ENCODE data around the gene MMP24OS. TPM values are rescaled to one million over a fixed set of nuclear protein-coding genes. Genes with fewer than 3 reads are reported as not detected.
"Not testable (repeated sequence)": the region's sequence is repeated elsewhere in the genome, so short reads cannot be mapped to it uniquely, and the experiment has no call there.

The MMP24OS gene
- total RNA-seq, 4 donors from 2014 or later: 12.8 to 21.5 (median 18.7) TPM

- 83% methylated on average over 1 of the region's 1 CpG; no CpG with 5 or more reads in 1 of the 2 donors for WGBS, 2 donors
- intact Hi-C loops (cut with DNase I): loop anchor here (10.0 kb wide), 1 partner anchor 50 kb away; no protein-coding TSS in a partner anchor
- Histone ChIP-seq H3K27me3 (no peaks in the 10 kb centered on the region), H3K27ac (no peak overlapping the region), H3K36me3 (peaks cover 0 to 47% (median 6%) of the 10 kb centered on the region in 3 donors), H3K4me1 (peaks cover 0 to 19% (median 0%) of the 10 kb centered on the region in 3 donors), H3K4me3 (no peak overlapping the region), H3K9me3 (no peaks in the 10 kb centered on the region)
- TF ChIP-seq POLR2A (IDR thresholded peaks at IDR 0.05): no peak
- TF ChIP-seq CTCF (IDR thresholded peaks at IDR 0.05): no peak
- DNase-seq: no peak
Observed at GRCh38 chr20:35264755-35265154, 13.2 kb downstream of the MMP24OS start.

- Histone ChIP-seq H3K4me1 (peaks cover 0 to 12% (median 0%) of the 10 kb centered on the region in 3 donors), H3K9me3 (no peaks in the 10 kb centered on the region), H3K36me3 (peaks cover 0 to 39% (median 6%) of the 10 kb centered on the region in 3 donors), H3K27ac (no peak overlapping the region), H3K4me3 (no peak overlapping the region), H3K27me3 (no peaks in the 10 kb centered on the region)
- TF ChIP-seq POLR2A (IDR thresholded peaks at IDR 0.05) (no peak), CTCF (IDR thresholded peaks at IDR 0.05) (no peak)
- intact Hi-C loops (cut with DNase I): loop anchor here (10.0 kb wide), 1 partner anchor 49 kb away; no protein-coding TSS in a partner anchor
- WGBS, 2 donors: 62 to 77% methylated on average over 5 to 7 of the region's 17 CpGs
- DNase-seq: no peak
Observed at GRCh38 chr20:35263532-35264341, 14.2 kb downstream of the MMP24OS start.

- Histone ChIP-seq H3K36me3 (peaks cover 0 to 31% (median 4%) of the 10 kb centered on the region in 3 donors), H3K4me1 (peaks cover 0 to 12% (median 0%) of the 10 kb centered on the region in 3 donors)
- intact Hi-C loops (cut with DNase I): loop anchor here (10.0 kb wide), 1 partner anchor 48 kb away; no protein-coding TSS in a partner anchor
- not testable (repeated sequence) for DNase-seq, H3K9me3 ChIP-seq, H3K27ac ChIP-seq, H3K27me3 ChIP-seq, H3K4me3 ChIP-seq
- 67 to 69% methylated on average over 5 of the region's 8 CpGs for WGBS, 2 donors
Observed at GRCh38 chr20:35262731-35263531, 15.0 kb downstream of the MMP24OS start.

GRCh38 chr20:35262321-35262720, 15.6 kb downstream of the MMP24OS start:
- H3K27ac ChIP-seq, DNase-seq, H3K9me3 ChIP-seq, H3K27me3 ChIP-seq, H3K4me3 ChIP-seq: not testable (repeated sequence)
- 73% methylated on average over 6 to 7 of the region's 10 CpGs for WGBS, 2 donors
- intact Hi-C loops (cut with DNase I): loop anchor here (10.0 kb wide), 1 partner anchor 48 kb away; no protein-coding TSS in a partner anchor
- Histone ChIP-seq H3K36me3 (peaks cover 0 to 25% (median 4%) of the 10 kb centered on the region in 3 donors), H3K4me1 (peaks cover 0 to 12% (median 0%) of the 10 kb centered on the region in 3 donors)

- TF ChIP-seq POLR2A (IDR thresholded peaks at IDR 0.05): no peak
- TF ChIP-seq CTCF (IDR thresholded peaks at IDR 0.05): no peak
- Histone ChIP-seq H3K36me3 (peaks cover 0 to 13% (median 0%) of the 10 kb centered on the region in 3 donors), H3K9me3 (no peaks in the 10 kb centered on the region), H3K27ac (no peak overlapping the region), H3K27me3 (no peaks in the 10 kb centered on the region), H3K4me1 (peaks cover 0 to 12% (median 0%) of the 10 kb centered on the region in 3 donors), H3K4me3 (no peak overlapping the region)
- intact Hi-C loops (cut with DNase I): loop anchor here (10.0 kb wide), 1 partner anchor 46 kb away; no protein-coding TSS in a partner anchor
- no peak for DNase-seq
- 20 to 100% methylated on average over 1 of the region's 6 CpGs for WGBS, 2 donors
Observed at GRCh38 chr20:35260426-35260825, 17.5 kb downstream of the MMP24OS start.
